ENCODE measurements around the gene HOMER1.

HOMER1 gene

GRCh38 chr5:79436821-79437220 is 77.1 kb downstream of the HOMER1 start:
- no peak overlapping the region for H3K27ac ChIP-seq (ENCODE audit: low read depth, low read length)
- no peaks in the 10 kb centered on the region for H3K9me3 ChIP-seq (ENCODE audit: control insufficient read depth in 5 of 5, low read length in 5 of 5)
- H3K4me1 ChIP-seq (ENCODE audit: control insufficient read depth in 5 of 5, insufficient read depth in 5 of 5, low read length in 5 of 5) = no peaks in the 10 kb centered on the region
- no peaks in the 10 kb centered on the region for H3K36me3 ChIP-seq (ENCODE audit: control insufficient read depth in 5 of 5, insufficient read depth in 5 of 5, low read length in 5 of 5)
- H3K27me3 ChIP-seq (ENCODE audit: control insufficient read depth in 5 of 5, insufficient read depth in 4 of 5, low read length in 5 of 5) = no peaks in the 10 kb centered on the region
- no peak overlapping the region for H3K9ac ChIP-seq (ENCODE audit: low read length in 5 of 5)
- no peak overlapping the region for H3K4me3 ChIP-seq (ENCODE audit: low read depth in 1 of 5, low read length in 5 of 5)

GRCh38 chr5:79436224-79436623 is 77.7 kb downstream of the HOMER1 start:
- Histone ChIP-seq H3K36me3 (ENCODE audit: control insufficient read depth in 5 of 5, insufficient read depth in 5 of 5, low read length in 5 of 5) (no peaks in the 10 kb centered on the region), H3K27ac (ENCODE audit: low read depth, low read length) (no peak overlapping the region), H3K9me3 (ENCODE audit: control insufficient read depth in 5 of 5, low read length in 5 of 5) (no peaks in the 10 kb centered on the region), H3K4me1 (ENCODE audit: control insufficient read depth in 5 of 5, insufficient read depth in 5 of 5, low read length in 5 of 5) (no peaks in the 10 kb centered on the region), H3K27me3 (ENCODE audit: control insufficient read depth in 5 of 5, insufficient read depth in 4 of 5, low read length in 5 of 5) (no peaks in the 10 kb centered on the region), H3K9ac (ENCODE audit: low read length in 5 of 5) (no peak overlapping the region), H3K4me3 (ENCODE audit: low read depth in 1 of 5, low read length in 5 of 5) (no peak overlapping the region)

- Histone ChIP-seq H3K27me3 (ENCODE audit: control insufficient read depth in 5 of 5, insufficient read depth in 4 of 5, low read length in 5 of 5) (no peaks in the 10 kb centered on the region), H3K36me3 (ENCODE audit: control insufficient read depth in 5 of 5, insufficient read depth in 5 of 5, low read length in 5 of 5) (no peaks in the 10 kb centered on the region), H3K9ac (ENCODE audit: low read length in 5 of 5) (no peak overlapping the region), H3K4me3 (ENCODE audit: low read depth in 1 of 5, low read length in 5 of 5) (no peak overlapping the region), H3K27ac (ENCODE audit: low read depth, low read length) (no peak overlapping the region), H3K9me3 (ENCODE audit: control insufficient read depth in 5 of 5, low read length in 5 of 5) (no peaks in the 10 kb centered on the region), H3K4me1 (ENCODE audit: control insufficient read depth in 5 of 5, insufficient read depth in 5 of 5, low read length in 5 of 5) (no peaks in the 10 kb centered on the region)
These were observed 83.7 kb downstream of the HOMER1 start for GRCh38 chr5:79430196-79430595.

- Histone ChIP-seq H3K4me1 (ENCODE audit: control insufficient read depth in 5 of 5, insufficient read depth in 5 of 5, low read length in 5 of 5) (no peaks in the 10 kb centered on the region), H3K36me3 (ENCODE audit: control insufficient read depth in 5 of 5, insufficient read depth in 5 of 5, low read length in 5 of 5) (no peaks in the 10 kb centered on the region), H3K27me3 (ENCODE audit: control insufficient read depth in 5 of 5, insufficient read depth in 4 of 5, low read length in 5 of 5) (no peaks in the 10 kb centered on the region), H3K9me3 (ENCODE audit: control insufficient read depth in 5 of 5, low read length in 5 of 5) (no peaks in the 10 kb centered on the region), H3K9ac (ENCODE audit: low read length in 5 of 5) (no peak overlapping the region), H3K4me3 (ENCODE audit: low read depth in 1 of 5, low read length in 5 of 5) (no peak overlapping the region), H3K27ac (ENCODE audit: low read depth, low read length) (no peak overlapping the region)
These were observed 90.6 kb downstream of the HOMER1 start for GRCh38 chr5:79423296-79423695.

- H3K4me1 ChIP-seq (ENCODE audit: control insufficient read depth in 5 of 5, insufficient read depth in 5 of 5, low read length in 5 of 5) = no peaks in the 10 kb centered on the region
- H3K4me3 ChIP-seq (ENCODE audit: low read depth in 1 of 5, low read length in 5 of 5) = no peak overlapping the region
- H3K27ac ChIP-seq (ENCODE audit: low read depth, low read length) = no peak overlapping the region
- no peaks in the 10 kb centered on the region for H3K36me3 ChIP-seq (ENCODE audit: control insufficient read depth in 5 of 5, insufficient read depth in 5 of 5, low read length in 5 of 5)
- no peaks in the 10 kb centered on the region for H3K9me3 ChIP-seq (ENCODE audit: control insufficient read depth in 5 of 5, low read length in 5 of 5)
- no peak overlapping the region for H3K9ac ChIP-seq (ENCODE audit: low read length in 5 of 5)
- no peaks in the 10 kb centered on the region for H3K27me3 ChIP-seq (ENCODE audit: control insufficient read depth in 5 of 5, insufficient read depth in 4 of 5, low read length in 5 of 5)
These were observed 93.7 kb downstream of the HOMER1 start for GRCh38 chr5:79420248-79420647.

GRCh38 chr5:79418276-79418675 is 95.7 kb downstream of the HOMER1 start:
- H3K4me3 ChIP-seq (ENCODE audit: low read depth in 1 of 5, low read length in 5 of 5) = no peak overlapping the region
- H3K27me3 ChIP-seq (ENCODE audit: control insufficient read depth in 5 of 5, insufficient read depth in 4 of 5, low read length in 5 of 5) = no peaks in the 10 kb centered on the region
- no peak overlapping the region for H3K27ac ChIP-seq (ENCODE audit: low read depth, low read length)
- H3K9me3 ChIP-seq (ENCODE audit: control insufficient read depth in 5 of 5, low read length in 5 of 5) = no peaks in the 10 kb centered on the region
- H3K9ac ChIP-seq (ENCODE audit: low read length in 5 of 5) = no peak overlapping the region
- no peaks in the 10 kb centered on the region for H3K4me1 ChIP-seq (ENCODE audit: control insufficient read depth in 5 of 5, insufficient read depth in 5 of 5, low read length in 5 of 5)
- no peaks in the 10 kb centered on the region for H3K36me3 ChIP-seq (ENCODE audit: control insufficient read depth in 5 of 5, insufficient read depth in 5 of 5, low read length in 5 of 5)

GRCh38 chr5:79417495-79417894 is 96.4 kb downstream of the HOMER1 start:
- Histone ChIP-seq H3K27ac (ENCODE audit: low read depth, low read length) (no peak overlapping the region), H3K4me3 (ENCODE audit: low read depth in 1 of 5, low read length in 5 of 5) (no peak overlapping the region), H3K27me3 (ENCODE audit: control insufficient read depth in 5 of 5, insufficient read depth in 4 of 5, low read length in 5 of 5) (no peaks in the 10 kb centered on the region), H3K9ac (ENCODE audit: low read length in 5 of 5) (no peak overlapping the region), H3K4me1 (ENCODE audit: control insufficient read depth in 5 of 5, insufficient read depth in 5 of 5, low read length in 5 of 5) (no peaks in the 10 kb centered on the region), H3K36me3 (ENCODE audit: control insufficient read depth in 5 of 5, insufficient read depth in 5 of 5, low read length in 5 of 5) (no peaks in the 10 kb centered on the region), H3K9me3 (ENCODE audit: control insufficient read depth in 5 of 5, low read length in 5 of 5) (no peaks in the 10 kb centered on the region)

GRCh38 chr5:79416499-79416898 is 97.4 kb downstream of the HOMER1 start:
- no peaks in the 10 kb centered on the region for H3K36me3 ChIP-seq (ENCODE audit: control insufficient read depth in 5 of 5, insufficient read depth in 5 of 5, low read length in 5 of 5)
- H3K9me3 ChIP-seq (ENCODE audit: control insufficient read depth in 5 of 5, low read length in 5 of 5) = no peaks in the 10 kb centered on the region
- no peaks in the 10 kb centered on the region for H3K27me3 ChIP-seq (ENCODE audit: control insufficient read depth in 5 of 5, insufficient read depth in 4 of 5, low read length in 5 of 5)
- no peak overlapping the region for H3K27ac ChIP-seq (ENCODE audit: low read depth, low read length)
- H3K4me3 ChIP-seq (ENCODE audit: low read depth in 1 of 5, low read length in 5 of 5) = no peak overlapping the region
- no peaks in the 10 kb centered on the region for H3K4me1 ChIP-seq (ENCODE audit: control insufficient read depth in 5 of 5, insufficient read depth in 5 of 5, low read length in 5 of 5)
- H3K9ac ChIP-seq (ENCODE audit: low read length in 5 of 5) = no peak overlapping the region

DNA sequence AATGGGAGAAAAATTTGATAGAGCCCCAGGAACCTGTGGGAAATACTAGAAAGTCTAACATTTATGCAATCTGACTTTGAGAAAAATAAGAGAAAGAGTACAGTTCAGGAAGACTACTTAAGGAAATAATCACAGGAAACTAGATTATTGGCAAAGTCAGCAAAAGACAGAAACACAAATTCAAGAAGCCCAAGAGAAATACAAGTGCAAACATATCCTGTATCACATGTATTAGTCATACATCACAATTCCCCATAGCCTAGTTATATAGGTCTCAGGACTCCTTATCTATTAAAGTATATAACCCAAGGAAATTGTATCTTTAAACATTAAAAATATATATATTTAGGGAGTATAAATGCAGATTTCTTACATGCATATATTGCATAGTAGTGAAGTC is 100.8 kb downstream of the HOMER1 start:
- Histone ChIP-seq H3K27me3 (ENCODE audit: control insufficient read depth in 5 of 5, insufficient read depth in 4 of 5, low read length in 5 of 5) (no peaks in the 10 kb centered on the region), H3K36me3 (ENCODE audit: control insufficient read depth in 5 of 5, insufficient read depth in 5 of 5, low read length in 5 of 5) (no peaks in the 10 kb centered on the region), H3K27ac (ENCODE audit: low read depth, low read length) (no peak overlapping the region), H3K4me1 (ENCODE audit: control insufficient read depth in 5 of 5, insufficient read depth in 5 of 5, low read length in 5 of 5) (no peaks in the 10 kb centered on the region), H3K9me3 (ENCODE audit: control insufficient read depth in 5 of 5, low read length in 5 of 5) (peaks cover 0 to 3% (median 2%) of the 10 kb centered on the region in 5 donors), H3K4me3 (ENCODE audit: low read depth in 1 of 5, low read length in 5 of 5) (no peak overlapping the region), H3K9ac (ENCODE audit: low read length in 5 of 5) (no peak overlapping the region)

- Histone ChIP-seq H3K27me3 (ENCODE audit: control insufficient read depth in 5 of 5, insufficient read depth in 4 of 5, low read length in 5 of 5) (no peaks in the 10 kb centered on the region), H3K27ac (ENCODE audit: low read depth, low read length) (no peak overlapping the region), H3K36me3 (ENCODE audit: control insufficient read depth in 5 of 5, insufficient read depth in 5 of 5, low read length in 5 of 5) (no peaks in the 10 kb centered on the region), H3K9ac (ENCODE audit: low read length in 5 of 5) (no peak overlapping the region), H3K4me3 (ENCODE audit: low read depth in 1 of 5, low read length in 5 of 5) (no peak overlapping the region), H3K4me1 (ENCODE audit: control insufficient read depth in 5 of 5, insufficient read depth in 5 of 5, low read length in 5 of 5) (no peaks in the 10 kb centered on the region), H3K9me3 (ENCODE audit: control insufficient read depth in 5 of 5, low read length in 5 of 5) (peaks cover 0 to 3% (median 2%) of the 10 kb centered on the region in 5 donors)
These were observed 105.9 kb downstream of the HOMER1 start for GRCh38 chr5:79408028-79408427.

DNA sequence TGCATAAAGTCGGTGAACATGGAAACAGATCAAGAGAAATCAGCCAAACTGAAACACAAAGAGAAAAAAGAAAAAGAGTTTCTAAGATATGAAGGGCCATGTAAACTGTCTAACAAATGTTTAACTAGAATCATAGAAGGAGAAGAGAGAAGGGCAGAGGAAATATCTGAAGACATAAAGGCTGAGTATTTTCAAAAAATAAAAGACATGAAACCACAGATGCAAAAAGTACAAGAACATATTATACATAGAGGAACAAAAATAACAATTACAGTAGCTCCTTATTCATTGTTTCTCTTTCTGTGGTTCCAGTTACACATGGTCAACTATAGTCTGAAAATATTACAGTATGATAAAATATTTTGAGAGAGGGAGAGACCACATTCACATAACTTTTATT is 106.3 kb downstream of the HOMER1 start:
- Histone ChIP-seq H3K27me3 (ENCODE audit: control insufficient read depth in 5 of 5, insufficient read depth in 4 of 5, low read length in 5 of 5) (no peaks in the 10 kb centered on the region), H3K4me3 (ENCODE audit: low read depth in 1 of 5, low read length in 5 of 5) (no peak overlapping the region), H3K9me3 (ENCODE audit: control insufficient read depth in 5 of 5, low read length in 5 of 5) (peaks cover 0 to 3% (median 2%) of the 10 kb centered on the region in 5 donors), H3K9ac (ENCODE audit: low read length in 5 of 5) (no peak overlapping the region), H3K36me3 (ENCODE audit: control insufficient read depth in 5 of 5, insufficient read depth in 5 of 5, low read length in 5 of 5) (no peaks in the 10 kb centered on the region), H3K4me1 (ENCODE audit: control insufficient read depth in 5 of 5, insufficient read depth in 5 of 5, low read length in 5 of 5) (no peaks in the 10 kb centered on the region), H3K27ac (ENCODE audit: low read depth, low read length) (no peak overlapping the region)

Measured in subcutaneous abdominal adipose tissue (tissue), 5 donors.